Activated naive CD4-positive, alpha-beta T cell treated with anti-CD3 and anti-CD28 coated beads for 36 hours (primary cell): ENCODE results near the gene TSTD1. TPM values are rescaled to one million over a fixed set of nuclear protein-coding genes. Genes with fewer than 3 reads are reported as not detected.
A peak's percentile ranks its signal among the peaks of the same experiment; 100 is the strongest.

Experiments
- CTCF ChIA-PET: fragments of 350-600 bp; sonication (Branson Sonifier 250); formaldehyde crosslinking; loops from one replicate; lab custom pipeline; 2021; ENCODE audit warnings: antibody characterized with exemption; lab: Charles Lee
- DNase-seq: peaks from one replicate; pipeline ENCODE4 v3.0.0-alpha.2; 2020
- H3K27ac Mint-ChIP-seq: one replicate; pipeline ENCODE4 v1.8.0; 2021; ENCODE audit warnings: mild to moderate bottlenecking, mixed read lengths
- H3K27me3 Mint-ChIP-seq: one replicate; pipeline ENCODE4 v1.8.0; 2021; ENCODE audit warnings: low read depth, mixed read lengths
- H3K36me3 Mint-ChIP-seq: one replicate; pipeline ENCODE4 v1.8.0; 2021; ENCODE audit warnings: low read depth, mixed read lengths
- H3K4me1 Mint-ChIP-seq: one replicate; pipeline ENCODE4 v1.8.0; 2021; ENCODE audit warnings: low read depth, mixed read lengths
- H3K4me3 Mint-ChIP-seq: one replicate; pipeline ENCODE4 v1.8.0; 2021; ENCODE audit warnings: mild to moderate bottlenecking, moderate library complexity, mixed read lengths
- H3K9me3 Mint-ChIP-seq: one replicate; pipeline ENCODE4 v1.8.0; 2021; ENCODE audit warnings: mixed read lengths
- intact Hi-C: fragments of 100-400 bp; cut with micrococcal nuclease; formaldehyde crosslinking; loops from one replicate; pipeline ENCODE4 v1.15.1; 2023
- total RNA-seq, 2 experiments: library from RNA; stranded (reverse); gene quantifications; one replicate each; pipeline ENCODE4 v1.2.3, GENCODE V29; 2021

Gene TSTD1
- total RNA-seq, 2 experiments from 2014 or later: 50.3 to 51.5 TPM

DNA sequence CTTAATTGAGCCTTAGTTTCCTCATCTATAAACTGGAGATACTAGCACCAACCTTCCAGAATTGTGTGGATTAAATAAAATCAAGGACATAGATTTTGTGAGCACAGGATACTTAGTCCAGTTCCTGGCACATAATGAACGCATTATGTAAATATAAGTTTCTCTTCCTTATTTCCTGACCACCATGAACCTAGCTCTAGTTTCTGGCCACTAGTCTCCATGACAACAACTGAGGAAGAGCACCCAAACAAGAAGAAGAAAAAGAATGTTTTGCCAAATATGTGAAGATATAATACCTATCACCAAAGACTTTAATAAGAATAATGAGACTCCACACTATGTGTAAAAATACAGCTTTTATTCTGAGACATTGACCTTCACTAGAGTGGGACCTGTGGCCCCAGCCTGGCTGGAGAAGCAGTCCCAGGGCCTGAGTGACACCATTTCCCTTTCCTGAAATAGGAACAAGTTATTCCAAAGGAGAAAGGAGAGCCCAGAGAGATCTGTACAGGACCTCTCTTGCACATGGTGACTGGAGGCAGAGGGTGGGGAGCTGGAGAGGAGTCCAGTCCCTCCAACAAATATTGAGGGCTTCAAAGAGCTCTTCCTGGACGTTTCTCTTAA is 8.0 kb upstream of the TSTD1 start:
- CTCF ChIA-PET: interaction anchor here (0.8 to 11.2 kb wide), 5 partner anchors 14 to 51 kb away, joined by 3 to 135 read pairs (median 10); partner anchors contain the start of genes ARHGAP30 and KLHDC9
- H3K9me3 Mint-ChIP-seq: no peaks in the 10 kb centered on the region
- intact Hi-C loops: loop anchor here (1.0 to 2.0 kb wide), 4 partner anchors 46 to 107 kb away; partner anchors contain the start of genes DEDD and UFC1
- H3K4me3 Mint-ChIP-seq: peak overlapping the region; percentile 88
- H3K36me3 Mint-ChIP-seq: peaks cover 29% of the 10 kb centered on the region
- H3K27ac Mint-ChIP-seq: peak overlapping the region; percentile 99
- no peaks in the 10 kb centered on the region for H3K27me3 Mint-ChIP-seq
- peaks cover 26% of the 10 kb centered on the region for H3K4me1 Mint-ChIP-seq
- DNase-seq: no peak

DNA sequence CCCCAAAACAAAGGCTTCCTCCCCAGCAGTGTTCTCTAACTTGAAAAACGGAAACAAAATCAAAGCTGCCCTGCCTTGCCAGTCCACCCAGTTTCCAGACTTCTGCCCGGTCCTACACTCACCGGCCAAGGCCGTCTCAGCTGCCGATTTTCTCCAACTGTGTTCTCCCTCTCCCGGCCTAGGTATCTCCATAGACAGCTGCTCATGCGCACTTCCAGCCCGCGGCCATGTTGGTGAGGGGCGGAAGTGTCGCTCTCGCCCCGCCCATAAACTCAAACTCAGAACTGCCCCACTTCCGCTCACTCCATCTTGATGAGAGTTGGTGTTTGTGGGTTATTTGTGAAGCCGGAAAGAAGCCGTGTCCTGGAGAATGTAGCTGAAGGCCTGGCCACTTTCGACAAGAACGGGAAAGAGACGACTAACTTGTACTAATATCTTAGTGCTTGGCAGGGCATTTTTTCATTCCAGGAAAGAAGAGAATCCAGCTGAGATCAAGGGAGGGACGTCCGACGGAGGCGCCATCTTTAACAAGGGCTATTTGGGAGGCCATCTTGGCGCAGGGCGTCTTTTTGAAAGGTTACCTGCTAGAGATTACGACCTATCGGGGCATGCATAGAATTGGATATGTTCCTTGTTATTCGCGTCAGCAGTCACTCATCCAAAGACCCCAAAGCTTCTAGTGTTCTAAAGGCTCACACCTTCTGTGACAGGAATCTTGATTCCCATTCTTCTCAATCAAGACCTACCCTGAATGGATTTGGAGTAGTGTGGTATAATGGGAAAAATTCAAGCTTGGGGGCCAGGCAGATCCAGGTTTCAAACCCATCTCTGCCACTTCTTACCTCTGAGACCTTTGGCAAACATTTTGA is 7.2 kb upstream of the TSTD1 start, which contains the start of gene USF1:
Gene USF1, minus strand, starts transcription at position 242 of the 869 bp plus-strand sequence. CDS start 2,702 bp downstream, outside the sequence.
- Mint-ChIP-seq H3K4me3 (peak within 1 kb of the TSS; percentile 88), H3K27me3 (no peaks in the 10 kb centered on the region), H3K4me1 (peaks cover 32% of the 10 kb centered on the region), H3K36me3 (peaks cover 33% of the 10 kb centered on the region), H3K27ac (peak within 1 kb of the TSS; percentile 99), H3K9me3 (no peaks in the 10 kb centered on the region)
- CTCF ChIA-PET: interaction anchor here (0.7 to 11.2 kb wide), 7 partner anchors 14 to 320 kb away, joined by 3 to 135 read pairs (median 5); partner anchors contain the start of genes ARHGAP30 and KLHDC9
- intact Hi-C loops: loop anchor here (1.0 to 2.0 kb wide), 7 partner anchors 22 to 156 kb away; partner anchors contain the start of genes DEDD, NDUFS2 and UFC1
- DNase-seq: peak; percentile 95

DNA sequence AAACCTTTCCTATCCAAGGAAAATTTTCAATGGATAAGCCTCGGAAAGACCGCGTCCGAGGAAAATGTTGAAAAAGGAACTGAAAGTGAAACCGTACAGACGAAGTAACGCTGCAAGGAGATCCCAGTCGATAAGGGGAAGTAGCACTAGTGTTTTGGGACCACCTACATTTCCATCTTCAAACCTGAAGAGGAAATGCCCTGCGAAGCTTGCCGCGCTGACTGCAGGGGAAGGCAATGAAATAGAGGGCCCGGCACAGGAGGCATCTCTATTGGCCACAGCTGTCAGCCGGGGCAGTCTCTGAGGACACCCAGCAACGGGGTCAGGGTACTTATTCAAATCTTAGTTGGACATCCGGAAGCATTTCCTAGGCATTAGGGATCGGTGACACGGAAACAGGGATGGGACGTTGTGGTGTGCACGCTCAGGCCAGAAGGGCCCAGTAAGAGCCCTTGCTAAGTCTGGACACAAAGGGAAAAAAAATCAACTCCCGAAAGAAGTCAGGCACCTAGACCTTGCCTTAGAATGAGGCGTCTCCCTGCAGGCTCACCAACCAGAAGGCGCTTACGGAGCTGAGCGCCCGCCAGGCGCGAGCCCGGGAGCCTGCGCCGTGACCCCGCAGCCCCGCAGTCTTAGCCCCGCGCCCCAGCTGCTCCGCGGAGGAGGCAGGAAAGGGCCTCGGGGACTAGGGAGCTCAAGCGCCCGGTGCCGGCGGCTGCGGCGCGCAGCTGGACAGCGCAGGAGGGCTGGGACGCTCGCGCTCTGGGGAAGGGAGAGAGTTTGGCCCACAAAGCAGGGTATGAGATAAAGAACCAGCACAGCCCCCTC is 6.4 kb upstream of the TSTD1 start:
- no peaks in the 10 kb centered on the region for H3K27me3 Mint-ChIP-seq
- peaks cover 34% of the 10 kb centered on the region for H3K36me3 Mint-ChIP-seq
- intact Hi-C loops: loop anchor here (1.0 kb wide), 3 partner anchors 23 to 157 kb away; partner anchors contain the start of gene NDUFS2
- CTCF ChIA-PET: interaction anchor here (0.7 to 11.2 kb wide), 10 partner anchors 10 to 319 kb away, joined by 3 to 135 read pairs (median 5); partner anchors contain the start of genes ARHGAP30, F11R and KLHDC9
- peaks cover 32% of the 10 kb centered on the region for H3K4me1 Mint-ChIP-seq
- H3K9me3 Mint-ChIP-seq: no peaks in the 10 kb centered on the region
- peak; percentile 63 for DNase-seq
- H3K4me3 Mint-ChIP-seq: peak overlapping the region; percentile 88
- H3K27ac Mint-ChIP-seq: peak overlapping the region; percentile 99

DNA sequence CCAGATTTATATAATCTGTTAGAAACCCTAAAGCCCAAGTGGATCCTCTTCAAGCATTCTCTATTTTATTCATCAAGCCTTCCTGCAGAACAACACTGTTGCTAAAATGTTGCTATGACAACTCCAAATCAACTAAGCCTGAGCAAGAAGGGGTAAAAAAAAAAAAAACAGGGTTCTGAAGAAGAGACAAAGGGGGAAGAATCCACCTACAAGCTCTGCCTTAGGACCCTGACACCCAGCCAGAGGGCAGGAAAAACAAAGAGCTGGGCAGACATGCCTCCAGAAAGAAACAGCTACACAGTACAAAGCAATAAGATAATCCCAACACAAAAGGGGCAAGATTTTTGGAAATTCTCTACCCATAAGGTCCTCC is 5.8 kb upstream of the TSTD1 start:
- Mint-ChIP-seq H3K4me1 (peaks cover 32% of the 10 kb centered on the region), H3K36me3 (peaks cover 34% of the 10 kb centered on the region), H3K9me3 (no peaks in the 10 kb centered on the region), H3K4me3 (peak overlapping the region; percentile 88), H3K27me3 (no peaks in the 10 kb centered on the region), H3K27ac (peak overlapping the region; percentile 99)
- CTCF ChIA-PET: interaction anchor here (0.9 to 11.2 kb wide), 6 partner anchors 9 to 319 kb away, joined by 3 to 135 read pairs (median 4); partner anchors contain the start of genes F11R and KLHDC9
- intact Hi-C loops: no loop called here
- no peak for DNase-seq

DNA sequence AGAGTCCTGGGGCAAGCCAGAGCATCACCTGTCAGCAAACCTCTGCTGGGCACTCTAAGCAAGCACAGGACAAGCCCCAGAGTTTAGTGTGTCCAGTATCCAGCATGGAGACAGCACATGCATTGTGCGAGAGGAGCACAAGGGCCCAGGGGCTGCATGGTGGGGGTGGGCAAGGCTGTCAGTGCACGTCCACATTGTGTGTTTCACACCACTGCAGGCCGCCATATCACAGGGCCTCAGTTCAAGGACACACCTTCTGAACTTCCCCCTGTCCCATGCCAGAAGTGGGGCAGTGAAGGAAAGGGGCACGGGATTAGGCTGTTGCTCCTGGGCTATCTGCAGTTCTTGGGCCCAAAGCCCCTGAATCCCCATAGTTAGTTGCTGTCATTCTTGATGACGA is 782 bp upstream of the TSTD1 start:
- H3K9me3 Mint-ChIP-seq: no peaks in the 10 kb centered on the region
- peak overlapping the region; percentile 63 for H3K4me3 Mint-ChIP-seq
- no peaks in the 10 kb centered on the region for H3K27me3 Mint-ChIP-seq
- peak overlapping the region; percentile 76 for H3K27ac Mint-ChIP-seq
- peaks cover 39% of the 10 kb centered on the region for H3K4me1 Mint-ChIP-seq
- DNase-seq: no peak
- peaks cover 19% of the 10 kb centered on the region for H3K36me3 Mint-ChIP-seq
- intact Hi-C loops: loop anchor here (2.0 kb wide), 2 partner anchors 19 to 27 kb away; partner anchors contain the start of gene F11R
- CTCF ChIA-PET: interaction anchor here (0.7 to 11.2 kb wide), 8 partner anchors 13 to 58 kb away, joined by 3 to 135 read pairs (median 6); partner anchors contain the start of genes ARHGAP30, F11R and KLHDC9

DNA sequence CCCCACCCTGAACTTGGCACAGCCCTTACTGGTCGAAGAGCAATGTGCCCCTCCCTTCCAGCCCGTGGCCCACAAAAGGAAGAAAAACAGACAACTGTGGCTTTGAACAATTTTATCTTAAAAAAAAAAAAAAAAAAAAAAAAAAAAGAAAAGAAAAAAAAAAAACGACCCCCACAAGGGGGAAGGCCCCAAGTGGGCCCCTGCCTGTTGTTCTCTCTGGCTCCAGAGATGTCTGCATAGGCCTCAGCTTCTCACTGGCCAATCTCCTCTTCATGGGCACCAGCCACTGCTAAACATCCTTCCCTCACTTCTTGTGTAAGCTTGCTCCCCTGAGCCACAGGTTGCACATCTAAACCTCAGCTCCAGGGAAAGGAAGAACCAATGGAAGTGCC is 386 bp upstream of the TSTD1 start:
- Mint-ChIP-seq H3K27ac (peak overlapping the region; percentile 77), H3K4me1 (peaks cover 35% of the 10 kb centered on the region), H3K4me3 (peak overlapping the region; percentile 88), H3K36me3 (peaks cover 19% of the 10 kb centered on the region), H3K9me3 (no peaks in the 10 kb centered on the region), H3K27me3 (no peaks in the 10 kb centered on the region)
- intact Hi-C loops: loop anchor here (2.0 kb wide), 2 partner anchors 18 to 26 kb away; partner anchors contain the start of gene F11R
- no peak for DNase-seq
- CTCF ChIA-PET: interaction anchor here (0.6 to 11.2 kb wide), 8 partner anchors 9 to 66 kb away, joined by 3 to 135 read pairs (median 3); partner anchors contain the start of genes F11R and KLHDC9

DNA sequence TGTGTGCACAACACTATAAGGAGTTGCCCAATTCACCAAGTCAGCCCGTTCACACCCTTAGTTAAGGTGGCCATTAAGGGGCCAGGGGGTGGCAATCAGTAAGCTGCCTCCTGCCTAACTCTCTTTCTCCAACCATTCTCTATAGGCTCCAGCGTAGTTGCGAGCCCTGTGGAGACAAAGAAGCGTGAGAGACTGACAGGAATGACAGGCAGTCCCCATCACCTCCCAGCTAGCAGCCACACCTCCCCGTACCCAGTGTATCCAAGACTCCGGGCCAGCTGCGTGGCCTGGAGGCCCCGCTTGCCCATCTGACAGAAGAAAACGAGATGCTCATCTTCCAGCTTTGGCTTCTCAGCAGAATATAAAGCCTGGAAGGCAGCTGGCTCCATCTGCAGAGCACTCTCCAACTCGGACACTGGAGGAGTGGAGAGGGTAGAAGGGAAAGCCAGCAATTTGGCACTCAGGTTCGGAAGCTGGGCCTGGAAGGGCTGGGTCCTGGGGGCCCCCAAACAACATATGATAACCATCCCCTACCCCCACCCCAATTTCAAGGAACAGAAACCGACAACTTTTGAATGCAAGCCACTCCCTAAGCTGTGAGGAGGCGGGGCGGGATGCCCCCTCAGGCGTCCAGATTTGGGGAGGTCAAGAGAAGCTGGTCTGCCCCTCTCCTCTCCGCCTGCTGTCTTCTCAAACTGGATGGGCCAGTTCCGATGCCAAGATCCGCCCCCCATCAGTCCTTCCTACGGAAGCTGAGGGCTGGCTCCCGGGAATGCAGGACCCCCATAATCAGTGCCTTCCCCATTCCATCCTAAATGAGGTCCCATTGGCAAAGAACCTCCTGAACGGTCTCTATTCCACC is 872 bp downstream of the TSTD1 start:
- H3K4me1 Mint-ChIP-seq: peaks cover 40% of the 10 kb centered on the region

DNA sequence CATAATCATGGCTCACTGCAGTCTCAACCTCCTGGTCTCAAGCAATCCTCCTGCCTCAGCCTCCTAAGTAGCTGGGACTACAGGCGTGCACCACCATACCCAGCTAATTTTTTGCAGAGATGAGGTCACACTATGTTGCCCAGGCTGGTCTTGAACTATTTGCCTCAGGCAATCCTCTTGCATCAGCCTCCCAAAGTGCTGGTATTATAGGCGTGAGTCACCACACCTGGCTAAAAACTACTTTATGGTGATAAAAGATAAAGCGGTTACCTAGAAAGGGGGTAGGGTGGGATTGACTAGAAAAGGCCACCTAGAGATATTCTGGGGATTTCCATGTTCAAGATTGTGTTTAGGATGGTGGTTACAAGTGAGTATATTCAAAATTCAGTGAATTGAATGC is 5.0 kb downstream of the TSTD1 start:
- Mint-ChIP-seq H3K27ac (no peak overlapping the region), H3K9me3 (no peaks in the 10 kb centered on the region), H3K4me3 (no peak overlapping the region), H3K36me3 (peaks cover 5% of the 10 kb centered on the region), H3K27me3 (no peaks in the 10 kb centered on the region), H3K4me1 (peaks cover 36% of the 10 kb centered on the region)
- peak; percentile 37 for DNase-seq
- CTCF ChIA-PET: interaction anchor here (2.4 to 2.5 kb wide), 2 partner anchors 8 to 37 kb away, joined by 12 to 22 read pairs; no protein-coding TSS in a partner anchor
- intact Hi-C loops: no loop called here

More for the DNA sequence above, 872 bp downstream of the TSTD1 start:
- no peaks in the 10 kb centered on the region for H3K9me3 Mint-ChIP-seq
- CTCF ChIA-PET: interaction anchor here (0.8 to 11.2 kb wide), 6 partner anchors 17 to 59 kb away, joined by 3 to 135 read pairs (median 4); partner anchors contain the start of genes F11R and KLHDC9
- no peak for DNase-seq
- H3K27me3 Mint-ChIP-seq: no peaks in the 10 kb centered on the region
- peak overlapping the region; percentile 88 for H3K4me3 Mint-ChIP-seq
- H3K36me3 Mint-ChIP-seq: peaks cover 19% of the 10 kb centered on the region
- intact Hi-C loops: loop anchor here (1.0 to 2.0 kb wide), 3 partner anchors 17 to 60 kb away; partner anchors contain the start of genes F11R and KLHDC9
- no peak overlapping the region for H3K27ac Mint-ChIP-seq

DNA sequence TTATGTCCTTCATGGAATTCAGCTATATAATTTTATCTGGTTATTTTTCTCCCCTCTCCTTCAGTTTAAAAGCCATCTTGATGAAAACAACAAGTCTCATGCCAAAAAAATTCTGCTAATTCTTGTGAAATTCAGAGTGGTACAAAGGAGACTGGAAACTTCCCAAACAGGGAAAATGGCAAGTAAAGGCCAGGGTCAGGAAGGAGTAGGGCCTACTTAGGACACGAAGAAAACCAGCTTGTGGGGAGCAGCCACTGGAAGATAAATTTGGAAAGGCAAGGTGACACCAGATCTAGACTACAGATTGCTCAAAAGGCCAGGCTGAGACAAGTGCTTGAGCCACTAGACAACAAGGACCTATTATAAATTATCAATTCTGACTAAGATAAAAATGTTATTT is 6.4 kb downstream of the TSTD1 start:
- Mint-ChIP-seq H3K36me3 (peaks cover 5% of the 10 kb centered on the region), H3K27me3 (no peaks in the 10 kb centered on the region), H3K4me1 (peaks cover 28% of the 10 kb centered on the region), H3K27ac (no peak overlapping the region), H3K4me3 (no peak overlapping the region), H3K9me3 (no peaks in the 10 kb centered on the region)
- no peak for DNase-seq
- intact Hi-C loops: loop anchor here (1.0 kb wide), 1 partner anchor 10 kb away; no protein-coding TSS in a partner anchor
- CTCF ChIA-PET: interaction anchor here (1.0 to 2.5 kb wide), 5 partner anchors 10 to 65 kb away, joined by 3 to 22 read pairs (median 3); partner anchors contain the start of gene F11R

DNA sequence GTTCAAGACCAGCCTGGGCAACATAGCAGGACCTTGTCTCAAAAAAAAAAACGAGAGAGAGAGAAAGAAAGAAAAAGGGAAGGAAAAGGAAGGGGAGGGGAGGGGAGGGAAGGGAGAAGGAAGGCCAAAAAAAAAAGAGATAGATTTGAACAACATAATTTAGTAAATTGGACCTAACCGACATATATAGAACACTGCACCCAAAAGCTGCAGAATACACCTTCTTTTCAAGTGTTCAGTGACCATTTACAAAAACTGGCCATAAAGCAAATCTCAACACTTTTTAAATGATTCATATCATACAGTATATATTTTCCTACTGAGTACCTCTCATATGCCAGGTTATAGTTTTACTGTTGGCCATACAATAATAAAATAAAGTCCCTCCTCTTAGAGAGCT is 6.9 kb downstream of the TSTD1 start:
- no peaks in the 10 kb centered on the region for H3K27me3 Mint-ChIP-seq
- DNase-seq: no peak
- no peak overlapping the region for H3K27ac Mint-ChIP-seq
- peaks cover 4% of the 10 kb centered on the region for H3K9me3 Mint-ChIP-seq
- H3K4me1 Mint-ChIP-seq: peaks cover 28% of the 10 kb centered on the region
- intact Hi-C loops: loop anchor here (1.0 kb wide), 1 partner anchor 10 kb away; no protein-coding TSS in a partner anchor
- H3K36me3 Mint-ChIP-seq: peaks cover 7% of the 10 kb centered on the region
- CTCF ChIA-PET: interaction anchor here (0.6 to 2.5 kb wide), 6 partner anchors 10 to 272 kb away, joined by 3 to 22 read pairs (median 4); partner anchors contain the start of gene F11R
- H3K4me3 Mint-ChIP-seq: no peak overlapping the region
